ENCODE measurements around the gene RARA.
A peak's percentile ranks its signal among the peaks of the same experiment; 100 is the strongest.
"Not testable (repeated sequence)": the region's sequence is repeated elsewhere in the genome, so short reads cannot be mapped to it uniquely, and the experiment has no call there.

Gene RARA

DNA sequence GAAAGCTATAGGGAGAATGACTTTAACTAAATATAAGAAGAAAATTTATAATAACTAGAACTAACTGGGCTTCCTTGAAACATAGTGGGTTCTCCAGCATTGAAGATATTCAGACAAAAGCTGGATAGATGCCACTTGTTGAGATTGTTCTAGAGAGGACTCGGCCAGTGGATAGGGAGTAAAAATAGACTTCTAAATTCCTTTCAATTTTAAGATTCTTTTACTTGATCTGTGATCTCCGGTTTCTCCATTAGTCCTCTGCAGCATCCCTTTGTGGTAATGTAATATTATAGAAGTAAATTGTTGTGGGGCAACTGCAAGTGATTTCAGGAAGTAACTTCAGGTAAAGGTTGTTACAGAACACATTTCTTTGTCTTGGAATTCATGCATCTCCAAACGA is 10.3 kb upstream of the RARA start:
- DNase-seq (ENCODE audit: low read depth): no peak

GRCh38 chr17:40299159-40299757 is 9.7 kb upstream of the RARA start:
- not testable (repeated sequence) for DNase-seq (ENCODE audit: low read depth)

GRCh38 chr17:40301315-40301714 is 7.7 kb upstream of the RARA start:
- no peak for DNase-seq (ENCODE audit: low read depth)

- no peak for DNase-seq (ENCODE audit: low read depth)
Measured at GRCh38 chr17:40303009-40303657, 5.8 kb upstream of the RARA start.

- DNase-seq (ENCODE audit: low read depth): no peak
Measured at GRCh38 chr17:40303708-40304551, 5.0 kb upstream of the RARA start.

DNA sequence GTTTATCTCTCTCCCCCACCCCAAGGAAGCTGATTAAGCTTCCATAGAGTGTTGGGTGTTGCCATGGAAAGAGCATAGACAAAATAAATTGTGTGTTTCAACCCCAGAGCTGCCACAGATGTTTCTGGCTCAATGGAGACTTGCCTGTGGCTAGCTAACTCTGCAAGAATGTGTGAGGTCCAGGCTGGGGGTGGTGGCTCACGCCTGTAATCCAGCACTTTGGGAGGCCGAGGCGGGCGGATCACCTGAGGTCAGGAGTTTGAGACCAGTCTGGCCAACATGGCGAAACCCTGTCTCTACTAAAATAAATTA is 4.5 kb upstream of the RARA start:
- not testable (repeated sequence) for DNase-seq (ENCODE audit: low read depth)

DNA sequence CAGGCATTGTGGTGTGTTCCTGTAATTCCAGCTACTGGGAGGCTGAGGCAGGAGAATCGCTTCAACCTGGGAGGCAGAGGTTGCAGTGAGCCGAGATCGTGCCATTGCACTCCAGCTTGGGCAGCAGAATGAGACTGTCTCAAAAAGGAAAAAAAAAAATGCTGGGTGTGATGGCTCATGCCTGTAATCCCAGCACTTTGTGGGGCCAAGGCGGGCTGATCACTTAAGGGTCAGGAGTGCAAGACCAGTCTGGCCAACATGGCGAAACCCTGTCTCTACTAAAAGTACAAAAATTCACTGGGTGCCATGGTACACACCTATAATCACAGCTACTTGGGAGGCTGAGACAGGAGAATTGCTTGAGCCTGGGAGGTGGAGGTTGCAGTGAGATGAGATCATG is 4.1 kb upstream of the RARA start:
- DNase-seq (ENCODE audit: low read depth): not testable (repeated sequence)

- no peak for DNase-seq (ENCODE audit: low read depth)
Measured at GRCh38 chr17:40306395-40306794, 2.6 kb upstream of the RARA start.

- DNase-seq (ENCODE audit: low read depth): no peak
Measured at GRCh38 chr17:40307001-40307730, 1.8 kb upstream of the RARA start.

- DNase-seq (ENCODE audit: low read depth): no peak
Measured at GRCh38 chr17:40307740-40308239, 1.2 kb upstream of the RARA start.

DNA sequence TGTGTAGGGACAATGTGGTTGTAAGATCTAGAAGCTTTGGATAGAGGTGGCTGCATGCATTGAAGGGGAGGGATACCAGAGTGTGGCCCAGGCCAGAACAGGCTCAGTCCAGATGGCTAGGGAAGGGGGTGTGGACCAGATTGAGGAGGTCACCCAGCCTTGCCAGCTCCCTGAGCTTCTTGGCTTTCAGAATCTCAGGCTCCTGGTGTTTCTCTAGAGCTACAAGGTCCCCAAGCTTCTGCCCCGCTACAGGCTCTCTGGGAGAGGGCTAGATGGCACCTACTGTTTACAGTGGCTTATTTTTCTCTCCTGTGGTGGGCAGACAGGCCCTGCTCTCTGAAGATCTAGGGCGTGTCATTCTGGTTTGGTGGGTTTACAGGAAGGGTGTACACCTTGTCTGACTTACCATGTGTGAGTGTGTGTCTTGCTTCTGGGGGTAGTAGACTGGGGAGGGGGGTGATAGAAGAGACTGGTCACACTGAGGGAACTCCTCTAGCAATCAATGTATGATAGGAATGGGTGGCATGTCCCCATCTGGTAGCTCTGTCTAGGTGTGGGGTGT is 1.1 kb downstream of the RARA start:
- DNase-seq (ENCODE audit: low read depth): no peak

GRCh38 chr17:40310882-40311391 is 2.0 kb downstream of the RARA start:
- DNase-seq (ENCODE audit: low read depth): no peak

- DNase-seq (ENCODE audit: low read depth): no peak
Measured at GRCh38 chr17:40311575-40311974, 2.6 kb downstream of the RARA start.

DNA sequence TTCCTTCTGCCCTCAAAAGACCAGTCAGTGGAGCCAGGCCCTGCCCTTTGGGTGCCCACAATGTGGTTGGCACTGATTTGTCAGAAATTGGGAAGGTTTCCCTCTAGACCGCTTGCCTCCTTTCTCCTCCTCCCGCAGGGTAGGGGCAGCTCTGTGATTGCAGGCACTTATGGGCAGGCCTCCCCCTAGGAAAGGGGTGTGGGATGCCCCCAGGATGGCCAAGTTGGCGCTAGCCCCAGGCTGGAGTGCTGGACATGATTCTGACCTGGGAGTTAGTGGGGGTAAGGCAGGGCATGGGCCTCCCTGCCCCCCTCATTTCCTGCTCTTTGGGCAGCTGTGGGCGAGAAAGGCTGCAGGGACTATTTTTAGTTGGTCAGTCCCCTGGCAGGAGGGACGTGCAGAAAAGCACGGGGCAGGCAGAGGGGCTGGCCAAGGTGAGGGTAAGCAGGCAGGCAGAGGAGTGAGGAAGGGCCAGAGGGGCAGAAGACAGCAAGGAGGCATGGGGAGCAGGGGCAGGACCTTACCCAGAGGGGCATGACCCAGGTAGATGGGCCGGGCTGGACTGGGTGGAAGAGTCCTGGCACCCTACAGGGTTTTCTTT is 3.3 kb downstream of the RARA start:
- DNase-seq (ENCODE audit: low read depth): no peak

GRCh38 chr17:40312893-40313667 is 4.1 kb downstream of the RARA start:
- no peak for DNase-seq (ENCODE audit: low read depth)

- no peak for DNase-seq (ENCODE audit: low read depth)
Measured at GRCh38 chr17:40313668-40314583, 4.9 kb downstream of the RARA start.

DNA sequence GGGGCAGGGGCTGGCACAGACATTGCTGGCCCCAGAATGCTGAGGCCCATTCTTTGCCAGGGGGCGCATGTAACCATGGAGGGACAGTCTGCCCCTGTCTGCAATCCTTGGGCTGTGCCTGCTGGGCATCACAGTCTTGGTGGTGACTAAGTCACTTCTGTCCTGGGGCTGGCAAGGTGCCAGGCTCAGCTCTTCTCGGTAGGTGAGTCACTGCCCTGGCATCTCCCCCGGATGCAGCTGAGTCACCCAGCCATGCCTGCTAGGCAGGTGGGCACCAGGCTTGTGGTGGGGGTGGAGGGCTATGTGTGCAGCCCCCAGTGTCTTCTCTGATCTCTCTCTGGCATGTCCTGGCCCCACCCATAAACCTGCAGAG is 5.6 kb downstream of the RARA start:
- DNase-seq (ENCODE audit: low read depth): peak; percentile 86

GRCh38 chr17:40315206-40315605 is 6.2 kb downstream of the RARA start:
- no peak for DNase-seq (ENCODE audit: low read depth)

DNA sequence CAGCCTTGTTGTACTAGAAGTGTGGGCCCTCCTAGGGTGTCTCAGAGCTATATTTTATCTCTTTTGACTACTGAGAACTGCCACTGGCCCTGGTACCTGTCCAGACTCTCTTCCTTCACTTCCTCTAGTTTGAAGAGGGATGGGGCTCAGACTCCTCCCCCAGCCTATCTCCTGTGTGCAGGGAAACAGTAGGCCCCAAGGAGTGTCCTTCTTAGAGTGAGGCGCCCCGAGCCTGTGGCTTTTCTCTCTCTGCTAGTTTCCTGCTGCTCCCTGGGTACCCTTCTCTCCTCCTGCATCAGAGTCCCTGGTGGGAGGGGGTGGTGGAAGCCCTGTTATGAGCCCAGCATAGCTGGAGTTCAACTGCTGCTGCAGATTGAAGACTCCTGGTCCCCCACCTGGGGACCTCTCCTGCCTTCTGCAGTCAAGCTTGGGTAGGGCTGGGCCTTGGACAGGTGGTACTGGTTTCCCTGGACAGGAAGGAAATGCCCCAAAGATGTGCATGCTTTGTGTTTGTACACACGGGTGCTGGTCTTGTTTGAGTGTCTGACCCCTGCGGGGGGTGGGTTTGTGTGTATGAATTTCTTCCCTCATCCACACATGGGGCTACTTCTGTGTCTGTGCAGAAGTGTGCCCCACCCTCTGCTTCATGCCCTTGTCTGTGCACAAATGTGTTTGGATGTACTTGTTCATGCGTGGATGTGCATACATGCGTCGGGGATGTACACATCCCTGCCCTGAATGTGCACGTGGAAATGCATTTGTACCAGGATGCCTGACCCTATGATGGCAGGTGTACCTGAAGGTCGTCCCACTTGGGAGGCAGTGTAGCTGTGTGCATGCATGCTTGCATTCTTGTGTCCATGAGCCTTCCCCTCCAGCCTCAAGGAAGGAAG is 6.9 kb downstream of the RARA start:
- no peak for DNase-seq (ENCODE audit: low read depth)

Data from activated T-helper 9 cell treated with anti-CD3 and anti-CD28 coated beads, Interleukin-2, amount 50 U/mL, for 16 hours (primary cell).